ENCODE results near the gene PRKCA.

The PRKCA gene

DNA sequence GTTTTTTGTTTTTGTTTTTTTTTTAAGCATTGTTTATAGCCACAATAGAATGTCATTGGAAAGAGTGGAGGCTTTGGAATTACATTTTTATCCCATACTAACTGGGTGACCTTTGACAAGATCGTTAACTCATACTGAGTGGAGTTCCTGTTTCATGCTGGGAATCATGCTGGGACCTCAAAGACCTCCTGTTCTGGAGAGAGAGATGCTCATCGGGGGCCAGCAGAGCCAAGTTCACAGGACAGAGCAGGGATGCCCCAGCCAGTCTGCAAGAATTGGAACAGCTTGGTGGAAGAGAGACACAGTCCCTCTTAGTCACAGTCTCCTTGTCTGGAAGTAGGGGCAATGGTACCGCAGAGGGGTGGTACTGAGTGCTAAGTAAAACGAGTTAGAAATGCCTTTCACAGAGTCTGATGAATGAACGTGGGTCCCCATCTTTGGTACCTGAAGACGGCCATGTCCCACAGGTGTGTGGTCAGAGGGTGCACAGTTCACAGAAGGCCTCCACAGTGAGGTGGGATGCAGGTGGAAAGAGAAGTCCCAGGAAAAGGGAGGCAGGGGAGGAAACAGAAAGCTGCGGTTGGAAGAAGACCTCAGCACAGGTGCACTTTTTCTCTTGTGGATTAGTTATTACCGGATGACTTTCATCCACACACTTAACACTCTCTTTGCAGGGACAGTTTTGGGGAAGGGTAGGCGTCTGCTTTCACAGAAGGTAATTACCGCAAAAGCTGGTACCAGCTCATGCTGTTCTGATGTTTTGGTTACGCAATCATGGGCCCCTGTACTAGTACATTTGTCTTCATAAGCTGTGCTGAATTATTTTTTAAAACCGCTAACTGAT, 147.8 kb downstream of the PRKCA start:
- TF ChIP-seq EP300 (IDR thresholded peaks at IDR 0.05; ENCODE audit: borderline replicate concordance): no peak
- TF ChIP-seq CEBPB (IDR thresholded peaks at IDR 0.05): peak; percentile 72

- TF ChIP-seq CEBPB (IDR thresholded peaks at IDR 0.05): no peak
- TF ChIP-seq EGR1 (IDR thresholded peaks at IDR 0.05): no peak
- TF ChIP-seq TEAD4 (IDR thresholded peaks at IDR 0.05): no peak
- TF ChIP-seq NFIC (IDR thresholded peaks at IDR 0.05): no peak
- TF ChIP-seq TCF12 (IDR thresholded peaks at IDR 0.05; ENCODE audit: low read depth): no peak
- no peak for TF ChIP-seq CREB1 (IDR thresholded peaks at IDR 0.05; ENCODE audit: low read depth)
- no peak for TF ChIP-seq USF1 (IDR thresholded peaks at IDR 0.05)
- TF ChIP-seq ZBTB7A (IDR thresholded peaks at IDR 0.05; ENCODE audit: low read depth): no peak
- TF ChIP-seq EP300 (IDR thresholded peaks at IDR 0.05; ENCODE audit: borderline replicate concordance): no peak
- no peak for TF ChIP-seq TAF1 (IDR thresholded peaks at IDR 0.05; ENCODE audit: low read depth)
- no peak for TF ChIP-seq RAD21 (IDR thresholded peaks at IDR 0.05; ENCODE audit: low read depth)
- TF ChIP-seq FOXM1 (IDR thresholded peaks at IDR 0.05; ENCODE audit: borderline replicate concordance, low read depth): no peak
- no peak for TF ChIP-seq YY1 (IDR thresholded peaks at IDR 0.05; ENCODE audit: low read depth)
- TF ChIP-seq REST (IDR thresholded peaks at IDR 0.05; ENCODE audit: low read depth): no peak
- TF ChIP-seq MAX (IDR thresholded peaks at IDR 0.05): no peak
These were observed 148.4 kb downstream of the PRKCA start for GRCh38 chr17:66450852-66451158.

DNA sequence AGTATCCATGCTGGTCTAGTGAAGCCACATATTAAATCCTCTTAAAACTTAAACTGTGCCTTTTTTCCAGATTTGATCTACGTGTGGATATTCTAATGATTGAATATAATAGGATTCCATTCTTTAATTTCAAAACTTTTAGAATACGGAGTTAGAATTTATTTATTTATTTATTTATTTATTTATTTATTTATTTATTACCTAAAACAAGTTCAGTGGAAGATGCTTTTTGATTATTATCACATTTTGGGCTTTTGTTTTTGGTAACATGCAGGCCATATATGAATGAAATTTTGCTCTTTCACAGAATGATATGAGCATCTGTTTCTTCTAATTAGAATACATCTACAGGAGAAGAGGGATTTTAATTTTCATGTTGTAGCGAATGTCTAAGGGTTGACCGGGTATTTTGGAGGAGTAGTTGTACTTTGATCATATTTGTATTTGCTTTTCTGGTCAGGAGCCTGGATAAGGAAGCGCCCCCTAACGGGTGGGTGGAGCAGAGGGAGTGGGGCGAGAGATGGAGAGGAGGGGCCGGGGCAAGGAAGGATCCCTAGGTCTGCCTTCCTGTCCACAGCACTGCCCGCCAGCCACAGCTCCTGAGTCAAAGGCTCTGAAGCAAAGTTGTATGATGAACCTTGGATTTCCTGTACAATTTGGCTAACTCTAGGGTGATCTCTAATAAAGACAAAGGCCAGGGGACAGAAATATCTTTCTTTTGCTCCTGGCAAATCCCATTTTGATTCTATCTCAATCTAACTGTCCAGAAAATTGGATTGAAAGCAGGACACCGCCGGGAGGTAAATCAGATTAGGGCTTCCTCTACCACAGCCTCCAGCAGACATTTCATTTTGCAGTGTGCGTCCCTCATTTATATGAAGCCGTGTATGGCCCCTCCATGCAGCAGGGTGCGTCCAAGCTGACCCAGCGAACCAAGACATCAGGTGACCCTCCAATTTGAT, 149.1 kb downstream of the PRKCA start:
- no peak for TF ChIP-seq FOXM1 (IDR thresholded peaks at IDR 0.05; ENCODE audit: borderline replicate concordance, low read depth)
- TF ChIP-seq RAD21 (IDR thresholded peaks at IDR 0.05; ENCODE audit: low read depth): no peak
- TF ChIP-seq TEAD4 (IDR thresholded peaks at IDR 0.05): no peak
- no peak for TF ChIP-seq REST (IDR thresholded peaks at IDR 0.05; ENCODE audit: low read depth)
- TF ChIP-seq USF1 (IDR thresholded peaks at IDR 0.05): no peak
- no peak for TF ChIP-seq YY1 (IDR thresholded peaks at IDR 0.05; ENCODE audit: low read depth)
- no peak for TF ChIP-seq CREB1 (IDR thresholded peaks at IDR 0.05; ENCODE audit: low read depth)
- no peak for TF ChIP-seq CEBPB (IDR thresholded peaks at IDR 0.05)
- no peak for TF ChIP-seq NFIC (IDR thresholded peaks at IDR 0.05)
- TF ChIP-seq TAF1 (IDR thresholded peaks at IDR 0.05; ENCODE audit: low read depth): no peak
- TF ChIP-seq MAX (IDR thresholded peaks at IDR 0.05): no peak

GRCh38 chr17:66455060-66455459, 152.6 kb downstream of the PRKCA start:
- TF ChIP-seq YY1 (IDR thresholded peaks at IDR 0.05; ENCODE audit: low read depth) (no peak), NFIC (IDR thresholded peaks at IDR 0.05) (no peak), TAF1 (IDR thresholded peaks at IDR 0.05; ENCODE audit: low read depth) (no peak), EP300 (IDR thresholded peaks at IDR 0.05; ENCODE audit: borderline replicate concordance) (no peak), MAX (IDR thresholded peaks at IDR 0.05) (no peak), CREB1 (IDR thresholded peaks at IDR 0.05; ENCODE audit: low read depth) (no peak), USF1 (IDR thresholded peaks at IDR 0.05) (no peak), TEAD4 (IDR thresholded peaks at IDR 0.05) (no peak), REST (IDR thresholded peaks at IDR 0.05; ENCODE audit: low read depth) (no peak), ZBTB7A (IDR thresholded peaks at IDR 0.05; ENCODE audit: low read depth) (no peak), EGR1 (IDR thresholded peaks at IDR 0.05) (no peak), RAD21 (IDR thresholded peaks at IDR 0.05; ENCODE audit: low read depth) (no peak), CEBPB (IDR thresholded peaks at IDR 0.05) (no peak), FOXM1 (IDR thresholded peaks at IDR 0.05; ENCODE audit: borderline replicate concordance, low read depth) (no peak), TCF12 (IDR thresholded peaks at IDR 0.05; ENCODE audit: low read depth) (no peak)
